Neutrophil (primary cell): ENCODE results near the gene PIP4K2C.

Source experiments
- H3K27ac ChIP-seq: fragments of 200-600 bp; sonication (generic); 2 replicates; pipeline ENCODE4 v1.5.1; 2016; ENCODE audit warnings: mild to moderate bottlenecking, moderate library complexity
- H3K27me3 ChIP-seq: fragments of 200-600 bp; sonication (generic); 2 replicates; pipeline ENCODE4 v1.6.0; 2016; ENCODE audit warnings: mild to moderate bottlenecking
- H3K36me3 ChIP-seq: fragments of 200-600 bp; sonication (generic); 2 replicates; pipeline ENCODE4 v1.5.1; 2017
- H3K4me1 ChIP-seq, 2 experiments: fragments of 200-600 bp in 1 of 2; sonication (generic) in 1 of 2; 1 replicate in 1 of 2; 2 replicates in 1 of 2; pipeline versions ENCODE4 v1.5.1 to v1.6.1; 2013 to 2016; ENCODE audit warnings: low read depth in 1 of 2, low read length in 1 of 2, mild to moderate bottlenecking in 1 of 2, moderate library complexity in 1 of 2; ENCODE audit not compliant: control insufficient read depth in 1 of 2, insufficient read depth in 1 of 2
- H3K4me3 ChIP-seq, 2 experiments: fragments of 200-600 bp in 1 of 2; sonication (generic) in 1 of 2; 1 replicate in 1 of 2; 2 replicates in 1 of 2; pipeline ENCODE4 v1.5.1; 2013 to 2016; ENCODE audit warnings: low read depth in 1 of 2, low read length in 1 of 2, mild to moderate bottlenecking in 1 of 2, moderate library complexity in 1 of 2
- H3K9me3 ChIP-seq: fragments of 200-600 bp; sonication (generic); 2 replicates; pipeline ENCODE4 v1.5.1; 2016
- CTCF ChIP-seq: fragments of 200-600 bp; sonication (generic); IDR thresholded peaks from 2 replicates; pipeline ENCODE4 v1.5.1; 2016; ENCODE audit warnings: antibody characterized with exemption

Gene PIP4K2C

GRCh38 chr12:57550641-57551549 lies 40.1 kb upstream of the PIP4K2C start:
- H3K4me1 ChIP-seq = peaks cover 20 to 27% of the 10 kb centered on the region in 2 experiments
- no peaks in the 10 kb centered on the region for H3K9me3 ChIP-seq
- TF ChIP-seq CTCF = no peak
- H3K27ac ChIP-seq = no peak overlapping the region
- H3K4me3 ChIP-seq = no peak overlapping the region
- H3K27me3 ChIP-seq = peaks cover 72% of the 10 kb centered on the region
- no peaks in the 10 kb centered on the region for H3K36me3 ChIP-seq

- Histone ChIP-seq H3K4me3 (no peak overlapping the region), H3K36me3 (no peaks in the 10 kb centered on the region), H3K27me3 (peaks cover 77% of the 10 kb centered on the region), H3K27ac (no peak overlapping the region), H3K9me3 (no peaks in the 10 kb centered on the region), H3K4me1 (peaks cover 12 to 18% of the 10 kb centered on the region in 2 experiments)
- no peak for TF ChIP-seq CTCF
Observed at GRCh38 chr12:57551637-57552305, 39.2 kb upstream of the PIP4K2C start.

- no peak overlapping the region for H3K27ac ChIP-seq
- H3K4me1 ChIP-seq = peaks cover 9 to 15% of the 10 kb centered on the region in 2 experiments
- no peak for TF ChIP-seq CTCF
- no peak overlapping the region for H3K4me3 ChIP-seq
- no peaks in the 10 kb centered on the region for H3K36me3 ChIP-seq
- peaks cover 80% of the 10 kb centered on the region for H3K27me3 ChIP-seq
- no peaks in the 10 kb centered on the region for H3K9me3 ChIP-seq
Observed at GRCh38 chr12:57552306-57552651, 38.7 kb upstream of the PIP4K2C start.

GRCh38 chr12:57552835-57553313 lies 38.1 kb upstream of the PIP4K2C start:
- peaks cover 79% of the 10 kb centered on the region for H3K27me3 ChIP-seq
- no peak for TF ChIP-seq CTCF
- H3K4me1 ChIP-seq = peaks cover 5 to 10% of the 10 kb centered on the region in 2 experiments
- H3K4me3 ChIP-seq = no peak overlapping the region
- no peaks in the 10 kb centered on the region for H3K36me3 ChIP-seq
- no peak overlapping the region for H3K27ac ChIP-seq
- no peaks in the 10 kb centered on the region for H3K9me3 ChIP-seq

- Histone ChIP-seq H3K4me3 (no peak overlapping the region), H3K27me3 (peaks cover 72% of the 10 kb centered on the region), H3K27ac (no peak overlapping the region), H3K4me1 (peaks cover 5 to 10% of the 10 kb centered on the region in 2 experiments), H3K9me3 (no peaks in the 10 kb centered on the region), H3K36me3 (no peaks in the 10 kb centered on the region)
- no peak for TF ChIP-seq CTCF
Observed at GRCh38 chr12:57553343-57554202, 37.4 kb upstream of the PIP4K2C start.
